ENCODE measurements around the gene PTCH2.

DNA sequence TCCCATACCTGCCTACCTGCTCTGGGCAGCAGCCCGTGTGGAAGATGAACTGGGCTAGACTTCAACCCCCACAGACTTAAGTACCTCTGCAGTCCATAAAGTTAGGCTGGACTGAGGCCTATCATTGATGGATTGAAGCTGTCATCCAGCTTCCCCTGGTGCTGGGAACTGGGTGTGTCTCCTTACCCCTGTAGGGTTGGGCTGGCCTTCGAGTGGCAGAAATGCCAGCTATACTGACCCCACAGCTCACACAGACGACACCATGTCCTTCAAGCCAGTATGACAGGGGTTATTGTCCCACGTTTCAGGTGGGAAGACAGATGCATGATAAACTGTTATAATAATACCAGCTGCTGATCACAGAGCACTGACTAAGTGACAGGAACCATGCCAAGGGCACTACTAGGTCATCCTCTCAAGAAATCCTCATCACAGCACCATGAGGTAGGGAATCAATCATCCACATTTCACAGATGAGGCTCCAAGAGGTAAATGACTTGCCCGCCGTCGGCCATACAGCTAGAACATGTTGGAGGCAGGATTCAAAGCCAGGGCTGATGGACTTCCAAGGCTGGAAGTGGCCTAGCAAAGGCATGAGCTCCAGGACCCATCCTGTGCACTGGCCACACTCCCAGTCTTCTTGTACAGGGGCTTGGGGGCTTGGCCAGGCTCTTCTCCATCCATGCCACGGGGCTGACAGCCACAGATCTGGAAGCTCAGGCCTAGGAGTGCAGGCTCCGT is 54.8 kb downstream of the PTCH2 start, which contains the start of gene BEST4:
- TF ChIP-seq POLR2AphosphoS5 (IDR thresholded peaks at IDR 0.05; ENCODE audit: low read depth, low read length) (no peak), POLR2A (IDR thresholded peaks at IDR 0.05; ENCODE audit: low read depth, low read length) (no peak), TAF1 (IDR thresholded peaks at IDR 0.05; ENCODE audit: low read depth, low read length) (no peak), POU2F2 (IDR thresholded peaks at IDR 0.05; ENCODE audit: low read depth, low read length) (no peak)

All from GM12891 (cell line).